Pancreas (tissue), 10 donors: Measurements from ENCODE around the gene ZP4. TPM values are rescaled to one million over a fixed set of nuclear protein-coding genes. Genes with fewer than 3 reads are reported as not detected.

Experiments used
- ATAC-seq, 4 donors: fragments of 200-7000 bp; cut with Tn5 transposase; one replicate each; pipeline versions ENCODE4 v1.8.0 to v1.9.1; 2020; ENCODE audit warnings: mild to moderate bottlenecking in 4 of 4, moderate library complexity in 4 of 4
- DNase-seq, 6 donors: peaks; one replicate each; pipeline ENCODE4 v3.0.0-alpha.2; 2020
- FAIRE-seq: peaks from 2 replicates; lab custom pipeline; 2012; peaks lifted over from hg19 to GRCh38; lab: Jason Lieb, UNC
- H3K27ac ChIP-seq, 4 donors: fragments of 200-600 bp; sonication (generic); 1 replicate in 3 of 4; 2 replicates in 1 of 4; pipeline versions ENCODE4 v1.5.0 to v1.8.0; 2020
- H3K27me3 ChIP-seq, 4 donors: fragments of 200-600 bp; one replicate each; pipeline ENCODE4 v1.8.0; 2021
- H3K36me3 ChIP-seq, 3 donors: fragments of 200-600 bp; sonication (generic) in 1 of 3; one replicate each; pipeline versions ENCODE4 v1.5.0 to v1.8.0; 2020 to 2021
- H3K4me1 ChIP-seq, 3 donors: fragments of 200-600 bp; one replicate each; pipeline ENCODE4 v1.8.0; 2021
- H3K4me3 ChIP-seq, 4 donors: fragments of 200-600 bp; sonication (generic) in 2 of 4; one replicate each; pipeline versions ENCODE4 v1.5.0 to v1.8.0; 2020 to 2021
- H3K9me3 ChIP-seq, 4 donors: fragments of 200-600 bp; one replicate each; pipeline ENCODE4 v1.8.0; 2021
- WGBS, 2 donors: extraction: QIAGEN DNeasy Blood & Tissue Kit; methylation state at CpG; one replicate each; pipeline ENCODE4 v1.1.7; 2013; 5-methylcytosine and 5-hydroxymethylcytosine counted together
- intact Hi-C, 3 donors: fragments of 100-400 bp; cut with DNase I; formaldehyde crosslinking; loops; one replicate each; pipeline versions ENCODE4 v1.11.1 to v1.14.2; 2022
- polyA plus RNA-seq, 2 donors: library from polyadenylated mRNA; stranded (reverse); fragments of 200-250 nt; gene quantifications; one replicate each; pipeline ENCODE4 v1.2.3, GENCODE V29; 2013
- total RNA-seq, 6 donors: library from RNA; stranded (reverse); fragmentation: NEBNext Ultra II Directional in 4 of 6; extraction: Animal tissue kit (Norgen Biotek cat#: 25700) in 4 of 6; gene quantifications; one replicate each; pipeline versions ENCODE4 v1.2.1 to v1.2.4, GENCODE V29; 2021 to 2023
- TF ChIP-seq, protein P1 (sequence below), 4 donors: fragments of 200-600 bp; sonication (generic) in 3 of 4; IDR thresholded peaks; one replicate each; pipeline versions ENCODE4 v1.5.0 to v1.8.0; 2021; ENCODE audit warnings: antibody characterized with exemption in 4 of 4
- donor health status: healthy with polysubstance abuse.
- donor health status: DM: no; HTN: no; CAD: no; lungs with moderate emphysema.
- donor health status: DM: no; HTN: no; CAD: no.
- donor health status: control.
- donor health status: control.
- donor health status: Bipolar disorder and iron deficiency.
- donor health status: DM: yes; HTN: yes; CAD: no.
- donor health status: DM: no; HTN: no; CAD: no.
- donor health status: DM: no; HTN: no; CAD: no.
- donor health status: DM: yes; HTN: yes; CAD: no.

ZP4 gene
- total and polyA plus RNA-seq, 8 donors: not detected

DNA sequence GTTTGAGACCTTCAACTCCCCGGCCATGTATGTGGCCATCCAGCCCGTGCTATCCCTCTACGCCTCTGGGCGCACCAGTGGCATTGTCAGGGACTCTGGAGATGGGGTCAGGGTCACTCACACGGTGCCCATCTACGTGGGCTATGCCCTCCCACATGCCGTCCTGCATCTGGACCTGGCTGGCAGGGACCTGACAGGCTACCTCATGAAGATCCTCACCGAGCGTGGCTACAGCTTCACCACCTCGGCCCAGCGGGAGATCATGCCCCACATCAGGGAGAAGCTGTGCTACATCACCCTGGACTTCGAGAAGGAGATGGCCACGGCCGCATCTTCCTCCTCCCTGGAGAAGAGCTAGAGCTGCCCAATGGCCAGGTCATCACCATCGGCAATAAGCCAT is 36.5 kb upstream of the ZP4 start:
- H3K4me1 ChIP-seq: no peaks in the 10 kb centered on the region
- no peaks in the 10 kb centered on the region for H3K36me3 ChIP-seq
- 79 to 92% methylated on average over 15 of the region's 15 CpGs for WGBS, 2 donors
- no peaks in the 10 kb centered on the region for H3K27me3 ChIP-seq
- DNase-seq (no peak), ATAC-seq (no peak), FAIRE-seq (no peak)
- intact Hi-C loops: no loop called here
- H3K27ac ChIP-seq: no peak overlapping the region
- no peak overlapping the region for H3K4me3 ChIP-seq
- no peaks in the 10 kb centered on the region for H3K9me3 ChIP-seq
- TF ChIP-seq, protein P1, sequence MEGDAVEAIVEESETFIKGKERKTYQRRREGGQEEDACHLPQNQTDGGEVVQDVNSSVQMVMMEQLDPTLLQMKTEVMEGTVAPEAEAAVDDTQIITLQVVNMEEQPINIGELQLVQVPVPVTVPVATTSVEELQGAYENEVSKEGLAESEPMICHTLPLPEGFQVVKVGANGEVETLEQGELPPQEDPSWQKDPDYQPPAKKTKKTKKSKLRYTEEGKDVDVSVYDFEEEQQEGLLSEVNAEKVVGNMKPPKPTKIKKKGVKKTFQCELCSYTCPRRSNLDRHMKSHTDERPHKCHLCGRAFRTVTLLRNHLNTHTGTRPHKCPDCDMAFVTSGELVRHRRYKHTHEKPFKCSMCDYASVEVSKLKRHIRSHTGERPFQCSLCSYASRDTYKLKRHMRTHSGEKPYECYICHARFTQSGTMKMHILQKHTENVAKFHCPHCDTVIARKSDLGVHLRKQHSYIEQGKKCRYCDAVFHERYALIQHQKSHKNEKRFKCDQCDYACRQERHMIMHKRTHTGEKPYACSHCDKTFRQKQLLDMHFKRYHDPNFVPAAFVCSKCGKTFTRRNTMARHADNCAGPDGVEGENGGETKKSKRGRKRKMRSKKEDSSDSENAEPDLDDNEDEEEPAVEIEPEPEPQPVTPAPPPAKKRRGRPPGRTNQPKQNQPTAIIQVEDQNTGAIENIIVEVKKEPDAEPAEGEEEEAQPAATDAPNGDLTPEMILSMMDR (IDR thresholded peaks at IDR 0.05): no peak

GRCh38 chr1:237921306-237921705 is 30.6 kb upstream of the ZP4 start:
- no peak for DNase-seq

GRCh38 chr1:237913345-237913744 is 22.6 kb upstream of the ZP4 start:
- no peak overlapping the region for H3K27ac ChIP-seq
- ATAC-seq (no peak), FAIRE-seq (no peak), DNase-seq (no peak)
- H3K4me3 ChIP-seq: no peak overlapping the region
- intact Hi-C loops: no loop called here
- H3K9me3 ChIP-seq: no peaks in the 10 kb centered on the region
- H3K4me1 ChIP-seq: no peaks in the 10 kb centered on the region
- TF ChIP-seq, protein P1 (IDR thresholded peaks at IDR 0.05): no peak
- no peaks in the 10 kb centered on the region for H3K36me3 ChIP-seq
- no peaks in the 10 kb centered on the region for H3K27me3 ChIP-seq
- 78 to 82% methylated on average over 2 of the region's 2 CpGs for WGBS, 2 donors

More at GRCh38 chr1:237921306-237921705, 30.6 kb upstream of the ZP4 start:
- H3K4me3 ChIP-seq: no peak overlapping the region
- no peak for FAIRE-seq
- no peaks in the 10 kb centered on the region for H3K27me3 ChIP-seq
- H3K36me3 ChIP-seq: no peaks in the 10 kb centered on the region
- no peaks in the 10 kb centered on the region for H3K4me1 ChIP-seq
- no peak for ATAC-seq
- TF ChIP-seq, protein P1 (IDR thresholded peaks at IDR 0.05): no peak
- no peak overlapping the region for H3K27ac ChIP-seq
- intact Hi-C loops: no loop called here
- H3K9me3 ChIP-seq: no peaks in the 10 kb centered on the region

DNA sequence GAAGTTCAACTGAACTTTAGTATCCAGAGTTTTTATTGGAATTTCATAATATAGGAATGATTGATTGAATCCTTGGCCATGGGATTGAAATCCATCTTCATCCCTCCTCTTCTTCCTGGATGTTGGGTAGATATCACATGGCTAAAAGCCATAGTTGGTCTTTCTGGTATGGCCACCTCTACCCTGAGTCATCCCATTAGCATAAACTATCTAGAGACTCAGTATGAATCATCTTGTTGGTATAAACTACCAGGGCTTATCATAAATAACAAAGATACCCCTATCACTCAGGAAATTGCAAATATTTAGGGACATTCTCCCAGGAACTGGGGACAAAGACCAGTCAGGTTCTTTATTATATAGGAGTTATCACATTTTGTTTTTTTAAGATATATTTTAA is 21.2 kb upstream of the ZP4 start:
- Histone ChIP-seq H3K9me3 (no peaks in the 10 kb centered on the region), H3K36me3 (no peaks in the 10 kb centered on the region), H3K27ac (no peak overlapping the region), H3K27me3 (no peaks in the 10 kb centered on the region), H3K4me3 (no peak overlapping the region), H3K4me1 (no peaks in the 10 kb centered on the region)
- intact Hi-C loops: no loop called here
- DNase-seq (no peak), ATAC-seq (no peak), FAIRE-seq (no peak)
- TF ChIP-seq, protein P1 (IDR thresholded peaks at IDR 0.05): no peak

GRCh38 chr1:237910834-237911233 is 20.1 kb upstream of the ZP4 start:
- no peak overlapping the region for H3K27ac ChIP-seq
- H3K9me3 ChIP-seq: no peaks in the 10 kb centered on the region
- no peak overlapping the region for H3K4me3 ChIP-seq
- FAIRE-seq (no peak), DNase-seq (no peak), ATAC-seq (no peak)
- H3K36me3 ChIP-seq: no peaks in the 10 kb centered on the region
- TF ChIP-seq, protein P1 (IDR thresholded peaks at IDR 0.05): no peak
- intact Hi-C loops: no loop called here
- H3K4me1 ChIP-seq: no peaks in the 10 kb centered on the region
- H3K27me3 ChIP-seq: no peaks in the 10 kb centered on the region
- 84 to 95% methylated on average over 2 of the region's 2 CpGs for WGBS, 2 donors
